ENCODE results near the gene MT1B. TPM values are rescaled to one million over a fixed set of nuclear protein-coding genes. Genes with fewer than 3 reads are reported as not detected.

MT1B gene
- total and polyA plus RNA-seq, 2 of the 4 experiments (the other 2 are of a cell fraction) = not detected

- no peaks in the 10 kb centered on the region for H3K36me3 ChIP-seq (ENCODE audit: control insufficient read depth, insufficient read depth, low read length)
- H4K91ac ChIP-seq (ENCODE audit: insufficient read depth, low read depth, low read length) = no peak overlapping the region
- DNase-seq (no peak), ATAC-seq (ENCODE audit: low read depth) (no peak)
- H3K14ac ChIP-seq (replicated peaks; ENCODE audit: low read depth, low read length) = no peak overlapping the region
- no TSS peak for BruUV-seq (replicated peaks)
- H3K9ac ChIP-seq (ENCODE audit: low read depth, low read length) = no peak overlapping the region
- no peak overlapping the region for H3K18ac ChIP-seq (ENCODE audit: low read depth, low read length)
- H2BK120ac ChIP-seq (ENCODE audit: low read depth, low read length) = no peak overlapping the region
- no peak overlapping the region for H2AK5ac ChIP-seq (ENCODE audit: low read depth, low read length)
- POLR2A ChIA-PET (ENCODE audit: unreplicated experiment) = no interaction called here
- no peaks in the 10 kb centered on the region for H3K79me1 ChIP-seq (ENCODE audit: low read depth in 1 of 2, low read length in 2 of 2)
- dilution Hi-C loops (cut with HindIII; ENCODE audit: low sequenced_read_pairs, unreplicated experiment) (no loop called here), intact Hi-C loops (cut with micrococcal nuclease) (no loop called here), in situ Hi-C loops (cut with MboI; ENCODE audit: low sequenced_read_pairs) (no loop called here)
- 13% methylated on average over 14 of the region's 33 CpGs; no CpG with 5 or more reads in 1 of the 2 experiments for WGBS, 2 experiments (ENCODE audit: extremely low coverage in 2 of 2, insufficient read length in 1 of 2)
- no peak overlapping the region for H2BK15ac ChIP-seq (ENCODE audit: low read depth, low read length)
- CTCF ChIA-PET = no interaction called here
- H4K5ac ChIP-seq (ENCODE audit: low read depth, low read length) = no peak overlapping the region
- H3K9me1 ChIP-seq (ENCODE audit: insufficient read depth, low read length) = 0 out of 2 replicates have a peak, but pooled peaks cover 3% of the 10 kb centered on the region
- H2AK9ac ChIP-seq (replicated peaks; ENCODE audit: low read depth, low read length, poor library complexity) = no peak overlapping the region
- no peaks in the 10 kb centered on the region; the same call in 1 of the 2 replicates for H4K20me1 ChIP-seq (ENCODE audit: insufficient read depth, low read length)
- H2BK5ac ChIP-seq (ENCODE audit: low read depth, low read length, poor library complexity, severe bottlenecking) = no peak overlapping the region
- no peaks in the 10 kb centered on the region for H3K4me1 ChIP-seq (ENCODE audit: control insufficient read depth, insufficient read depth, low read length)
- H3K4ac ChIP-seq (ENCODE audit: low read depth, low read length) = no peak overlapping the region
- H2AFZ ChIP-seq (replicated peaks; ENCODE audit: low read length, poor library complexity) = no peak overlapping the region
- H3K27me3 ChIP-seq (ENCODE audit: control insufficient read depth, insufficient read depth, low read length) = peaks cover 90% of the 10 kb centered on the region
- 0 out of 2 replicates have a peak, but pooled peaks cover 2% of the 10 kb centered on the region for H3K9me3 ChIP-seq (ENCODE audit: control insufficient read depth, insufficient read depth, low read length)
- H3K4me2 ChIP-seq (ENCODE audit: low read depth, low read length) = no peak overlapping the region
- H3K27ac ChIP-seq (ENCODE audit: insufficient read depth, low read length) = no peak overlapping the region
- H3K23ac ChIP-seq (ENCODE audit: low read depth, low read length) = no peak overlapping the region
- no peak for TF ChIP-seq BHLHE40 (IDR thresholded peaks at IDR 0.05; ENCODE audit: low read depth, low read length)
- no peak for TF ChIP-seq CTCF (conservative IDR thresholded peaks at IDR 0.05; ENCODE audit: low read depth, low read length)
- TF ChIP-seq, protein P1, sequence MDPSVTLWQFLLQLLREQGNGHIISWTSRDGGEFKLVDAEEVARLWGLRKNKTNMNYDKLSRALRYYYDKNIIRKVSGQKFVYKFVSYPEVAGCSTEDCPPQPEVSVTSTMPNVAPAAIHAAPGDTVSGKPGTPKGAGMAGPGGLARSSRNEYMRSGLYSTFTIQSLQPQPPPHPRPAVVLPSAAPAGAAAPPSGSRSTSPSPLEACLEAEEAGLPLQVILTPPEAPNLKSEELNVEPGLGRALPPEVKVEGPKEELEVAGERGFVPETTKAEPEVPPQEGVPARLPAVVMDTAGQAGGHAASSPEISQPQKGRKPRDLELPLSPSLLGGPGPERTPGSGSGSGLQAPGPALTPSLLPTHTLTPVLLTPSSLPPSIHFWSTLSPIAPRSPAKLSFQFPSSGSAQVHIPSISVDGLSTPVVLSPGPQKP (IDR thresholded peaks at IDR 0.05; ENCODE audit: borderline replicate concordance, low read depth, low read length) = no peak
- TF ChIP-seq CEBPB (IDR thresholded peaks at IDR 0.05; ENCODE audit: low read depth, low read length) = no peak
- TF ChIP-seq RFX5 (IDR thresholded peaks at IDR 0.05; ENCODE audit: low read depth, low read length) = no peak
- TF ChIP-seq RCOR1 (IDR thresholded peaks at IDR 0.05; ENCODE audit: insufficient replicate concordance, low read length) = no peak
- TF ChIP-seq MAZ (IDR thresholded peaks at IDR 0.05; ENCODE audit: borderline replicate concordance, low read depth, low read length) = no peak
- no peak for TF ChIP-seq FOS (IDR thresholded peaks at IDR 0.05; ENCODE audit: low read depth, low read length)
- H4K8ac ChIP-seq (ENCODE audit: low read depth in 2 of 2, low read length in 2 of 2) = no peak overlapping the region
- H3K56ac ChIP-seq (ENCODE audit: extremely low read depth, insufficient read depth, low read length) = no peak overlapping the region
- H3K4me3 ChIP-seq (ENCODE audit: insufficient read depth, low read depth, low read length) = no peak overlapping the region
- no peak overlapping the region for H2BK20ac ChIP-seq (ENCODE audit: low read depth, low read length)
Measured at GRCh38 chr16:56647641-56648431, 3.9 kb upstream of the MT1B start.

Measured in IMR-90 (cell line).